ENCODE measurements around the gene ALMS1.

DNA sequence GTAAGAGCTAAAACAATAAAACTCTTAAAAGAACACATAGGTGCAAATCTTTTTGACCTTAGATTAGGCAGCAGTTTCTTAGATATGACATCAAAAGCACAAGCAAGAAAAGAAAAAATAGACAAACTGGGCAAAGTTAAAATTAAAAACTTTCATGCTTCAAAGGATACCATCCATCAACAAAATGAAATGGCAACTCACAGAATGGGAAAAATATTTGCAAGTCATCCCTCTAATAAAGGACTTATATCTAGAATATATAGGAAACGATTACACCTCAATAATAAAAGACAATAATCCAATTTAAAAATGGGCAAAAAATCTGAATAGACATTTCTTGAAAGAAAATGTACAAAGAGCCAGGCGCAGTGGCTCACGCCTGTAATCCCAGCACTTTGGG is 29.5 kb upstream of the ALMS1 start:
- no peak for TF ChIP-seq EZH2phosphoT487 (IDR thresholded peaks at IDR 0.05; ENCODE audit: borderline replicate concordance, low read depth, low read length)
- TF ChIP-seq, protein P1, sequence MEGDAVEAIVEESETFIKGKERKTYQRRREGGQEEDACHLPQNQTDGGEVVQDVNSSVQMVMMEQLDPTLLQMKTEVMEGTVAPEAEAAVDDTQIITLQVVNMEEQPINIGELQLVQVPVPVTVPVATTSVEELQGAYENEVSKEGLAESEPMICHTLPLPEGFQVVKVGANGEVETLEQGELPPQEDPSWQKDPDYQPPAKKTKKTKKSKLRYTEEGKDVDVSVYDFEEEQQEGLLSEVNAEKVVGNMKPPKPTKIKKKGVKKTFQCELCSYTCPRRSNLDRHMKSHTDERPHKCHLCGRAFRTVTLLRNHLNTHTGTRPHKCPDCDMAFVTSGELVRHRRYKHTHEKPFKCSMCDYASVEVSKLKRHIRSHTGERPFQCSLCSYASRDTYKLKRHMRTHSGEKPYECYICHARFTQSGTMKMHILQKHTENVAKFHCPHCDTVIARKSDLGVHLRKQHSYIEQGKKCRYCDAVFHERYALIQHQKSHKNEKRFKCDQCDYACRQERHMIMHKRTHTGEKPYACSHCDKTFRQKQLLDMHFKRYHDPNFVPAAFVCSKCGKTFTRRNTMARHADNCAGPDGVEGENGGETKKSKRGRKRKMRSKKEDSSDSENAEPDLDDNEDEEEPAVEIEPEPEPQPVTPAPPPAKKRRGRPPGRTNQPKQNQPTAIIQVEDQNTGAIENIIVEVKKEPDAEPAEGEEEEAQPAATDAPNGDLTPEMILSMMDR (conservative IDR thresholded peaks at IDR 0.05; ENCODE audit: low read length): no peak
